GM12872 (cell line): ENCODE results near the gene LIPM.

ENCODE experiments used
- CTCF ChIP-seq: IDR thresholded peaks from 3 replicates; pipeline ENCODE4 v1.5.1; 2011; ENCODE audit warnings: low read depth, mild to moderate bottlenecking, low read length, moderate library complexity; ENCODE audit not compliant: insufficient read depth

The LIPM gene

DNA sequence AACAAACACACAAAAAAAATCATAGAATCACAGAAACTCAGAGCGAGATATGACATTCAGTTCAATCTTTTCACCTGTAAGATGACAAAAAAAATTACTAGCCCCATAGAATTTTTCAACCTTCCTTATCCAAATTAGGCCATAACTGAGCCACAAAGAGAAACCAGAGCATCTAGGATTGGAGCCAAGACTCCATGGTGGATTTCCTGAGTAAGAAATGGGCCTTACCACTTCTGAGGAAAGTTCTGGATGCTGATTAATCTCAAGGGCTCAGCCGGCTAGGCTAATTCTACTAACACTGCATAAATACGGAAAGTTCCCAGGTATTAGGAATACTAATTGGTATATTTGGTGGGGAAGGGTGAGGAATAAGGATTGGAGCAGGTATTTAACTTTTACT lies 16.8 kb downstream of the LIPM start:
- no peak for TF ChIP-seq CTCF

- no peak for TF ChIP-seq CTCF
Measured at GRCh38 chr10:88820748-88821401, 18.3 kb downstream of the LIPM start.

GRCh38 chr10:88826388-88826787 lies 23.9 kb downstream of the LIPM start:
- no peak for TF ChIP-seq CTCF

GRCh38 chr10:88827671-88828070 lies 25.1 kb downstream of the LIPM start:
- TF ChIP-seq CTCF, result no peak

GRCh38 chr10:88828310-88828709 lies 25.8 kb downstream of the LIPM start:
- TF ChIP-seq CTCF, result no peak

- TF ChIP-seq CTCF, result no peak
Measured at GRCh38 chr10:88830643-88831268, 28.2 kb downstream of the LIPM start.

- no peak for TF ChIP-seq CTCF
Measured at GRCh38 chr10:88831709-88832108, 29.2 kb downstream of the LIPM start.
